ENCODE results near the gene NT5DC1. TPM values are rescaled to one million over a fixed set of nuclear protein-coding genes. Genes with fewer than 3 reads are reported as not detected.

Gene NT5DC1
- polyA plus RNA-seq, 4 donors, result 20.6 to 50.6 (median 45.5) TPM

DNA sequence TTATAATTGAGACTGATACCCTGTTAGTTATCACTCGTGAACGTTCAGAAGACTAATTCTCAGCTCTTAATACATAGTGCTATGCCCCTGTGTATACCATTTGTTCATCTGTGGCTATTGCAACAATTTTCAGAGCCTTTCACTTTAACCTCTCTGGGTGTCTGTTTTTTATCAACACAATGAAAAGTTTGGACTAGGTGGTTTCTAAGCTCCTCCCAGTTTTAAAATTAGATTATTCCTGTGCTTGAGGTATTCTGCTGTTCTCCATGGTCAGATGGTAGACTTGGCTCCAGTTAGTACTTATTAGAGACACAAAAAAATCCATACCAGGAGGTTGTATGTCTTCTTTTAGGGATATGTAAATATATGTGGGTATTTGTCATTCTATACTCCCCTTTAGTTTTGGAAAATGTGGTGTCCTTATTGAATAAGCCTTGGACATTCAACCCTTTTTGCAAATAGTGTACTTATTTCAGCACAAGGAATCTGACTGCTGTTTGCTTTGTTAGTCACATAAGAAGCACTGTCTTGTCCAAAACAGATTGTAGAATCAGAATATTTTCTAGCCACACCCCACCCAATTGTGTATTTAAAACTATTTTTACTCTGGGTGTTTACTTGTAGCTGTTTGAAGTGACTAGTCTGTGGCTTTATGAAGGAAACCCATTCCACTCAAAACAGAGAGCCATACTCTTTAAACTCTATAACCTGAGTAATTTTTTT lies 27.3 kb downstream of the NT5DC1 start:
- DNase-seq (ENCODE audit: low read depth in 4 of 4, low spot score in 3 of 4), result no peak

DNA sequence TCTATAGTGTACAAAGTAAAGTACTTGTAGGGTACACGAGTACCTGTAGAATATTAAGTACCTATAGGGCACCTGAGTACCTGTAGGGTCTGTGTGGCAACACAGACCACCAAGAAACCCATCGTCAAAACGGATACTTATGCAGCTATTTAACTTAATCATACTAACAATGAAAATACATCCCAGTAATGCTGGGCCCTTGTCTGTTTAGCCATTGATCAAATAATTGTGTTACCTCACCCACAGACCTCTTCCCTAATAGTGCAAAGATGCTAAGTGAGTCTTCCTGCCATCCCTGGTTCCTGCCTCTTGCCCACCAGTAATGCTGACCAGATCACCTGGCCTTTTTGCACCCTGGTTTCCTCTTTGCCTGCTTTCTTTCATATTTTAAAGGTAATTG lies 32.8 kb downstream of the NT5DC1 start:
- DNase-seq (ENCODE audit: low read depth in 4 of 4, low spot score in 3 of 4), result no peak

DNA sequence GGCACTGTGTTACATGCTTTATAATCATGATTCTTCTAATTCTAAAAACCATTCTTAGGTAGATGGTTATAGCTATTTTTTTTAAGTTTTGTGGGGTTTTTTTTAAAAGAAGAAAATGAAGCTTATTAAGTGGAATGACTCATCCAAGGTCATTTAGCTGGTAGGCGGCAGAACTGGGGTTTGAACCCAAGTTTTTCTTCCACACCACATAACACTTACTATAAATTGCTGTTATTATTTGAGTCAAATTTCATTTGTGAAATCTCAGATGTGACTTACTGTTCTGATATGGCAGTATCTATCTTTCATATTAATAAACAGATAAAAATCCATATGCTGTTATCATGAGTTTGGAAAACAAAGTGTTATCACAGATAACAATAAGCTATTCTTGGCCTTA lies 35.7 kb downstream of the NT5DC1 start:
- no peak for DNase-seq (ENCODE audit: low read depth in 4 of 4, low spot score in 3 of 4)

DNA sequence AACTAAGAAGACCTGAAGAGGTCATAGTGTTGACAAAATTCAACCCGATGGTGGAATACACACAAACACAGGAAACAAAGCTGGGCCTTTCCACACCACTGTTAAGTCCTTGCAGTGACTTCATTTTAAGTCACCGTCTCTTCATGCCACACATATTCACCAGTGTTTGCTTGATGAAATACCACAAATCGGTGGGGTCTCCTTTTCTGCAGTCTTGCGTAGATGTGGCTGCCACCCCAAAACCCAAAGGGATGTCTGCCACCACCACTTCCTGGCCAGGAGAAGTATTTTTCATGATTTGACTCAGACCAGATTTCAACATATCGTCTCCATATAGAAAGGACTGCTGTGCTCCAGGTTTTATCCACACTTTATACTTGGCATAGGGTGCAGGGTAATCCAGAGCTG lies 36.3 kb downstream of the NT5DC1 start:
- DNase-seq (ENCODE audit: low read depth in 4 of 4, low spot score in 3 of 4), result no peak

DNA sequence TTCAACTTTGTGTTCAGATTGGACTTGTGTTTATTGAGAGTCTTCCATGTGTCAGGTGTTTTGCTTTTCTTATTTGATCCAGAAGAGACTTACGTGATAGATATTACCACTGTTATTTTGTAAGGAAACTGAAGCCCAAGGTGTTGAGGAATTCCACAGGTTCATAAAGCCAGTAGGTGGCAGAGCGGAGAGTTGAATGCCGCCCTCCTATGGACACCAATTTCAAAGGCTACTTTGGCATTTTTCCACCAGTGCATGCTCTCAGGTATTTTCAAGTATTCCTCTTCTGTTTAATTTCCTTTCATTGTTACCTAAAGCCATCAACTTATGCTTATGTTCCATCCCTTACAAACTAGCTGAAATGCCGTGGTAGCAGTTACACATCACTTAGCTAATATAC lies 39.3 kb downstream of the NT5DC1 start:
- no peak for DNase-seq (ENCODE audit: low read depth in 4 of 4, low spot score in 3 of 4)

DNA sequence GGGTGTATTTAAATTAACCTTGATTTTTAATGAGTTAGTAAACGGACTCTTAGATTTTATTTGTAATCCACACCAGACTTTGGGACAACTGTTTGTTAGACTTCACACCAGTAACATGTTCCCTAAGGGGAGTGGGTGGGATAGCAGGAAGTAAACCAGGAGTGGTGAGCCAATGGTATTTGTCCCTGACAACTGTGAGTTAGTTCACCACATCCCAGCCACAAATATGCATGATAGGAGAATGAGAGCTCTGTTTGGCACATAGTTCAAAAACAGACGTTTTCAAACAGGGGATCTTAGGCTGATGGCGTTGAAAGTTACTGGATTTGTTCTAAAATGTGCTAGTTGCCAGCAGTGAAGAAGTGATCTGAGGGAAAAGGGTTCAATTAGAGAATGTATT lies 44.0 kb downstream of the NT5DC1 start:
- no peak for DNase-seq (ENCODE audit: low read depth in 4 of 4, low spot score in 3 of 4)

DNA sequence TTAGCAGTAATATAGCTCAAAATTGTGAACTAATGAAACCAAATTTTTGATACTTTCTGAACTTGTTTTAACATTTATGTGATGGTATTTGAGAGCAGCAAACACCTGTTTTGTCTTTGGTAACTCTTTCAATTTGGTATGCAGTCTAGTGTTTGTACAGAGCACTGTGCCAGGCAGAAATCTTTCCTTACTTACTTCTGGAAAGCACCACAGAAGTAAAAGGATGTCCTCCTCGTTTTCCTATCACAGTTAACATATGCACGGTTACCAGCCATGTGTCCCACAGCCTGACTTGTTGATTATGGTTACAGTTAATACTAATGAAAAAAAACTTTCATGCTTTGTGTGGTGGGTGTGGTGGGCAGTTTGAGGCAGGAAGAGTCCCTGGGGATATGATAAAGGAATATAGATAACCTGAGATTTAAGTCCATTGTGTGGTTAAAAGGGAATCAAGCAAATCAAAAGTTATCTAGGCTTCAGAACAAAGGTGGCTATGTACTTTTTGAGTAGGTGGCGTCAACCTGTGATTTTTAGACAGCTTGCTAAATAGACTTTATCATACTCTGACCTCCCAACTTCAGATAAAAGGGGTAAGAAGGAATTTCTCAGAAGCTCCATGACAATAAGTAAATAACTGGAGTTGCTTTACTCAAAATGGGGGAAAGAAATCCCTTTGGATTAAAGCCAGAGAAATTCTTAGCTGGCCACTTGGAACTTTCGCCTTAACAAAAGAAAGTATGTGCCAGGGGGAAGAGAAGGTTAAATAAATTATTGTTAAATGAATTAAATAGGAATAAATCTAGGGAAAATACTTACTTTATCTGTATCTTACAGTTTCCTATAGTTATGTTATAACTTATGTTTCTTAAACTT lies 45.4 kb downstream of the NT5DC1 start:
- no peak for DNase-seq (ENCODE audit: low read depth in 4 of 4, low spot score in 3 of 4)

DNA sequence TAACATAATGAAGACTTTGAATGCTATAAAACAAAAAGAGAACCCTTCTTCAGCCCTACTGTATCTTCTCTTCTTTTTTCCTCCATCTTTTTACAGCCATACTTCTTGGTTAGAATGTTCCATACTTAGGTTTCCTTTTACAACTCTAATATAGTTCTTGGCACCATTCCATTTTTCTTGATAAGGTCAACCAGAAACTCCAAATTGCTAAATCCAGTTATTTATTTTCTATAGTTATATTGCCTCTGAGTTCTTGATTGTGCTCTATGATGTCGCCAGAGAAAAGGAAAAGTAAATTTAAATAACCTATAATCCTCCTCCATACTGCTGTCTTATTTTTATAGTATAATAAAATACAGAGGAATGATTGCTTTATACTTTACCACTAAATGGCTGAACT lies 52.0 kb downstream of the NT5DC1 start:
- DNase-seq (ENCODE audit: low read depth in 4 of 4, low spot score in 3 of 4), result no peak

DNA sequence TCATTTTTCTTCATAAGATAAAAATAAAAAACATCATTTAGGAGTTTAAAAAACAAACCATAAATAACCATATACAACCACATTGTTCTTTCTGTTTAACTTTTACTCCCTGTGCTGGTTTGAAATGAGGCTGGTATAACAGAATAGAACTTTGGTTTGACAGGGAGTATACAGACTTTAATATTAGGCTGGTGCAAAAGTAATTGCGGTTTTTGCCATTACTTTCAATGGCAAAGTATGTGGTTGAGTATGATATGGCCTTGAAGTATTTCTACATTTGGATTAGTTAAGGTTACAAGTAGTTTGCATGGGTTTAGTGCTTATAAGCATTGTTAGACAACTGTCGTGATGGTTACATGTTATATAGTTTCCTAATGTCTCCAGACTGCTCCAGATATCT lies 54.2 kb downstream of the NT5DC1 start:
- no peak for DNase-seq (ENCODE audit: low read depth in 4 of 4, low spot score in 3 of 4)

DNA sequence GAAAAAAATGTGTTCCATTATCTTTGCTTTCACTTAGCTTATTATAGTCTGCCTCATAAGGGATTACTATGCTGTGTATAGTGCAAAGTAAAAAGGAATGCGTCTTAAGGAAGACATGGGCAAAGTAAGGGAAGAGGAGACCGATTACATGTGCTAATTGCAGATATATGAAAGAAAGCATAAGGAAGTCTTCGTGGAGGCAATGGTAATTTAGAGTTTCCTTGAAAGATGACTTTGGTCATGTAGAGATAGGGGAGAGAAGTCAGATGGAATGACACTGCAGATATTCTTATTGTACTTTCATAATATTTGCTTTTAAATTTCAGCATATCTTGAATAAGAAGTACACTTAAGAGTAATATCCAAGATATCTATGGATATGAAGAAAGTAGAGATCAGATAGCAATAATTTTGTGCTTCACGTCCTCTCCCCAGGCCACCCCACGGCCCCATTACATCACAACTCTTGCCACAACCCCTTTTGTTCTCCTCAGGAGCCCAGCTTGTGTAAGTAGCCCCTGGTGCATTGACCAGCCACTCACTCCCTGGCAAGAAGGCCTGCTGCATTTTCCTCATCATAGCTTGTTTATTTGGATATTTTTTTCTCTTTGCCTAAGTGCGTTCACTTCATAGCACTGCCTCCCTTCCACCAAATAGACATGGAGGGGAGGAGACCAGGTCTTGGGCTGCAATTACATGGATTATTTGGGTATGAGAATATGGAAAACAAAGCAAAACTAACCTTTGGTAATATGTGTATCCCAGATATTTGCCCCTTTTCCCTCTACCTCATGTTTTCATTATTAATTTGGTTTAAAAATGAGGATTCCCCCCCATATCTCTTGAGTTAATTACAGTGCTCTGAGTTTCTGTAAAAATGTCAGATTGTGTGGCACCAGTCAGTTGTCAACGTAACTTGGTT lies 56.0 kb downstream of the NT5DC1 start:
- no peak for DNase-seq (ENCODE audit: low read depth in 4 of 4, low spot score in 3 of 4)

DNA sequence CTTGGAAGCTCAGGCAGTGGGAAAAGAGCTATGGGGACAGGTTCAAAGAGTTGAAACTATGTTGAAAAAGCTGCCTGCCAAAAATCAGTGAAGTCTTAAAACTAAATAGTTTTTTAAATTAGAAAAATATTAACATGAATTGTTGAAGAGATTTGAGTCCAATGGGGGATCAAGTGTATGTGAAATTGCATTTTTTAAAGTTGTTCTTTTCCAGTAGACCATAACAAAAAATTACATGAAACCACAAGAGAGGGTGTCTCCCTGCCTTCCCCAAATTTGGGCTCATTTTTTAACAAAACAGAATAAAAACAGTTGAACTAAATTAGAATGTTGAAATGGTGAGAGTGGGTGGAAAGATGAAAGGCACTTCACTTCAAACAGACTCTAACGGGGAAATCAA lies 56.7 kb downstream of the NT5DC1 start:
- DNase-seq (ENCODE audit: low read depth in 4 of 4, low spot score in 3 of 4), result no peak

DNA sequence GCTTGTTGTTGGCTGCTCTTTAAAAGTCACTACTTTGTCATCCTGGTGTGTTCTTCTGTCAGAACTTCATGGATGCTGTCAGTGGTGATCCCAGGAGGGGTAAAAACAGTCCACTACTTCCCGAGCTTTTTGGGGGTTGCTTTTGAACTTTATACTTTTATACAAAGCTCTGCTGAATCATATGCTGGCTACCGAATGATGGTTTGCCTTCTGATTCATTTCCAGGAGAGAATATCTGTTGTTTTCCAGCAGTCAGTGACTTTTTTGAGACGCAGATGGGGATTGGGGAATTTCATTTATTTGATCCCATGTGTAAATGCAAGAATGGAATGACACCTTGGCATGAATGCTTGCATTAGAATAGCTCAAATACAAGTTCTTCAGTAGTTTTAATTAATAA lies 58.0 kb downstream of the NT5DC1 start:
- no peak for DNase-seq (ENCODE audit: low read depth in 4 of 4, low spot score in 3 of 4)

DNA sequence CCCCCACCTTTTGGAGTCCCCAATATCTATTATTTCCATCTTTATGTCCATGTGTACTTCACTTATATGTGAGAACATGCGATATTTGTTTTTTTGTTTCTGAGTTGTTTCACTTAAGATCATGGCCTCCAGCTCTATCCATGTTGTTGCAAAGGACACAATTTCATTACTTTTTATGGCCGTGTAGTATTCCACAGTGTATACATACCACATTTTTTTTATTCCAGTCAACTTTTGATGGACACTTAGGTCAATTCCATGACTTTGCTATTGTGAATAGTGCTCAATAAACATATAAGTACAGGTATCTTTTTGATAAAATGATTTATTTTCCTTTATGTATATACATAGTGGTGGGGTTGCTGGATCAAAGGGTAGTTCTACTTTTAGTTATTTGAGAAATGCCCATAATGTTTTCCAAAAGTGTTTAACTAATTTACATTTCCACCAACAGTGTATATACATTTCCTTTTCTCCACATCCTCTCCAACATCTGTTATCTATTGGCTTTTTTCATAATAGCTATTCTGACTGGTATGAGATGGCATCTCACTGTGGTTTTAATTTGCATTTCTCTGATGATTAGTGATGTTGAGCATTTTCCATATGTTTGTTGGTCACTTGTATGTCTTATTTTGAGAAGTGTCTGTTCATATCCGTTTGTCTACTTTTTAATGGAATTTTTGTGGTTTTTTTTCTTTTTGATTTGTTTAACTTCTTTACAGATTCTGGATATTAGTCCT lies 59.3 kb downstream of the NT5DC1 start:
- DNase-seq (ENCODE audit: low read depth in 4 of 4, low spot score in 3 of 4), result no peak

DNA sequence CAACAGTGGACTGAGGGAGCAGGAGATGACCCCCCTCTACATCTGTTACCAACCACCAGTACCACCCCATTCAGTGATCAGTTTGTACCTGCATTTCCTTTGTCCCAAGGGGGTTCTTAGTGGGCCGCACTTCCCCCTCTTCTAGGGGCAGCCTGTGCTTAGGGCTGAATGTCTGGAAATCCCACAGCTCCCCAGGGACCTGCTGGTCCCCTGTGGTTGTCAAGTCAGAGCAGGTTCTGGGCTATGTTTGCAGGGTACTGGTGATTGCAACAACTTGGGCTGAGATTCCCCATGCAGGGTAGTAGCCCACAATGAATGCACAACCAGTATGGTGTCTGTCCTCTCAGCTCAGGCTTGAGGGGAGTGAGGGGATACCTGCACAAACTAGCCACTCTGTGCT lies 64.9 kb downstream of the NT5DC1 start:
- no peak for DNase-seq (ENCODE audit: low read depth in 4 of 4, low spot score in 3 of 4)

DNA sequence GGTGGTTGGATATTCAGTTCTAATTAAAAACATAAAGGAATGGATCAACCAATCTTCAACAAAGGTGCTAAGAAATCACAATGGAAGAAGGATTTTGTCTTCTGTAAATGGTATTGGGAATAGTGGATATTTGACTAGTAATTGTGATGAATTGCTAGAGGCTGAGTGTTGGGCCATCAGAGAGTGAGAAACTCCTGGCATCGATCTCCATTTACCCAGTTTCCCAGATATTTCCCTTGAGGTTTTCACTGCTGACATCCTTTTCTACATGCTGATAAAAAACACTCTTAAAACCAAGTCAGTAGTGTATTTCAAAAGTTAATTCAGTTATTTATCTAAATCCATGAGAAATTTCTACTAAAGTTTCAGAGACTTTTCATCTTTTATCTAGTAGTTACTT lies 65.7 kb downstream of the NT5DC1 start:
- DNase-seq (ENCODE audit: low read depth in 4 of 4, low spot score in 3 of 4), result no peak

DNA sequence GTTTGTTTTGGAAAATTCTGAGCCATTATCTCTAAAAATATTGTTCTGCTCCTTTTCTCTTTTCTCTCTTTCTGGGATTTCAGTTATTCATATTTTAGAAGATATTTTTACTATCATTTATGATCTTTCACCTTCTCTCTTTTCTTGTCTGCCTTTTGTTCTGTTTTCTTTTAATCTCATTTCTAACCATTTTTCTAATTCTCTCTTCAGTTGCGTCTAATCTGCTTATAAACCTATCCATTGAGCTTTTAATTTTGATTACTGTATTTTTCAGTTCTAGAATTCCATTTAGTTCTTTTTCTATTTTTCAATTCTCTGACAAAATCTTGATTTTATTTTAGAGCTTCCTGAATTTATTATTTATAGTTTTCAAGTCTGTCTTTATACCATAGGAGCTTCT lies 67.5 kb downstream of the NT5DC1 start:
- DNase-seq (ENCODE audit: low read depth in 4 of 4, low spot score in 3 of 4), result no peak

DNA sequence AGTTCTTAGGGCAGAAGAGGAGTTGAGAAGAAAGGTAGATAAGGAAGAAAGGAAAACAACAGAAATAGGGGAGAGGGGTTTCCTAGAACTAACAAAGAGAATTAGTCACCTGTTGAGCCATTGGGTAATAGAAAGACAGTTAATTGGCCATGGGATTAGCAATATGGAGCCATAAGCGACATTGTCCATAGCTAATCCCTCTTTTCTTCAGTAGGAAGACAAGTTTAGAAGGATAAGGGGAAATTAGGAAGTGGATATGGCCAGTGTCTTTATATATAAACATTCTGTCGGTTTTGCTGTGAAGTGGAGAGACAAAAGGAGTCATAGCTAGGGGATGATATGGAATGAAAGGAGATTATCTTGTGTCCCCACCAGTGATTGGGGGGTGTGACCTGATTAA lies 69.2 kb downstream of the NT5DC1 start:
- DNase-seq (ENCODE audit: low read depth in 4 of 4, low spot score in 3 of 4), result no peak

DNA sequence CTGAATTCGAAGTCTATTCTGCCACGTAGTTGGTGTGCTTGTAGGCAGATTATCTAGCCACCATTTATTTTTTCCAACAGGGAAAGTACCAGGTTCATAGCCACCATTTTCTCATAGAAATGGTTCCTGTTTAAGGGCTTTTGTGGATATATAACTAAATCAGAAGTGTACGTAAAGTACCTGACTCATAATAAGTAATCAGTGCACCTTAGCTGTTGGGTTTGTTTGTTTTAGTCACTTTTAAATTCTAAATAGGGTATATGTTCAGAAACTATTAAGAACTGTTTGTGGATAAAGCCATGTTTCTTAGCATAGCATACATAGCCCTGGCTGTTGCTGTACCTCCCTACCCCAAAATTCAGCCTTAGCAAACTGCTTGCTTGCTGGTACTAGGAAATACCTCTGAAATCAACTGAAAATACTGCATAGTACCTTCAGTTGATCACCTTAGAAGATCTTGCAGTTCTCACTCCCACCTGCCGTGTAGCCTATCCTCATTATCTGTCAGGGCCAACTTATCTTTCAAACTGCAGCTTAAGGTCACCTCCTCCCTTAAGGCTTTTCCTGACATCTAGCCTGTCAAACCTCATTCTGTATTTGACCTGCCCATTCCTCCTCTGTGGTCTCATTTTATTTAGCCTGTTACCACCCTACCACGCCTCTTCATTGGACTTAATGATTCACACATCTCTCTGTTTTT lies 69.9 kb downstream of the NT5DC1 start:
- no peak for DNase-seq (ENCODE audit: low read depth in 4 of 4, low spot score in 3 of 4)

DNA sequence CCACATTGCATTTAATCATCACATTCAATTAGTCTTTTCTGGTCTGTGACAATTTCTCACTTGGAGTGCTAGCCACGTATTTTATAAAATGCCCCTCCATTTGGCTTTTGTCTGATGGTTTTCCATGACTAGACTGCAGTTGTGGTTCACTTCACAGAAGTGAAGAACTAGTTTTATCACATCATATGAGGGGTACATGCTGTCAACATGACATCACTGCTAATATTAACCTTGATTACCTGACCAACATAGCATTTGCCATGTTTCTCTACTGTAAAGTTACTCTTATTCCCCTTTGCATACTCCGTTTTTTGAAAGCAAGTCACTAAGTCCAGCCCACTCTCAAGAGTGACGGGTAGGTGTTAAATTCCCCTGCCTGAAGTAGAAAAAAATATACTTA lies 73.3 kb downstream of the NT5DC1 start:
- no peak for DNase-seq (ENCODE audit: low read depth in 4 of 4, low spot score in 3 of 4)

DNA sequence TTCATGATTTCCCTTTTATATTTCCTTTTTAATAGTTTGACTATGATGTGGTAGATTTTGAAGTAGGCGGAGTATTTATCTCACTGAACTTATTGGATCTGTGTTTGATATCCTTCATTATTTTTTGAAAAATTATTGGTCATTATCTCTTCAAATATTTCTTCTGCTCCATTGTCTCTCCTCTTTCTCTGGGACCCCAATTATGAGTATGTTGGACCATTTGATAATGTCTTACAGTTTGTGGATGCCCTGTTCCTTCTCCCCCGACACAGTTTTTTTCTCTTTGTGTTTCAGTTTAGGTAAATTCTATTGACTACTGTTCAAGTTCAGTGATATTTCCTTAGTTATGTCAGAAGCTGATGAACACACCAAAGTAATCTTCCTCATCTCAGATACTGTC lies 74.7 kb downstream of the NT5DC1 start:
- DNase-seq (ENCODE audit: low read depth in 4 of 4, low spot score in 3 of 4), result no peak
